Right lobe of liver (tissue), 4 donors: ENCODE measurements around the gene TRIM22.
"Not testable (repeated sequence)": the region's sequence is repeated elsewhere in the genome, so short reads cannot be mapped to it uniquely, and the experiment has no call there.

Experiments used
- CTCF ChIP-seq, 4 donors: fragments of 200-600 bp in 3 of 4; fragments of 450-650 bp in 1 of 4; IDR thresholded peaks; one replicate each; pipeline versions ENCODE4 v1.5.1 to v1.8.0; 2016 to 2022; ENCODE audit warnings: antibody characterized with exemption in 4 of 4, mild to moderate bottlenecking in 2 of 4
- POLR2A ChIP-seq: fragments of 450-650 bp; IDR thresholded peaks from one replicate; pipeline ENCODE4 v1.6.1; 2017; ENCODE audit warnings: antibody characterized with exemption, mild to moderate bottlenecking
- donor health status: DM: no; HTN: no; CAD: no.
- donor health status: DM: no; HTN: no; CAD: no.
- donor health status: DM: no; HTN: yes; CAD: no.

GRCh38 chr11:5691238-5691963, 1.8 kb downstream of the TRIM22 start:
- TF ChIP-seq CTCF (IDR thresholded peaks at IDR 0.05); POLR2A: not testable (repeated sequence)
